ENCODE data around the gene NR5A2. TPM values are rescaled to one million over a fixed set of nuclear protein-coding genes. Genes with fewer than 3 reads are reported as not detected.

NR5A2 gene
- total and polyA plus RNA-seq, 3 donors from 2014 or later = 1.3 to 4.4 (median 2.3) TPM

GRCh38 chr1:200081969-200082245, 54.4 kb downstream of the NR5A2 start:
- TF ChIP-seq CTCF (IDR thresholded peaks at IDR 0.05) (no peak), POLR2A (IDR thresholded peaks at IDR 0.05) (no peak)
- intact Hi-C loops (cut with DNase I; ENCODE audit: low total_unique reads) = no loop called here
- H3K4me3 ChIP-seq = no peak overlapping the region
- no peak for DNase-seq
- H3K4me1 ChIP-seq = no peaks in the 10 kb centered on the region
- no peaks in the 10 kb centered on the region for H3K9me3 ChIP-seq
- WGBS, 2 donors = 60 to 67% methylated on average over 3 of the region's 3 CpGs
- no peak overlapping the region for H3K27ac ChIP-seq
- H3K27me3 ChIP-seq = no peaks in the 10 kb centered on the region
- H3K36me3 ChIP-seq (ENCODE audit: low read depth, missing control alignments) = no peaks in the 10 kb centered on the region

GRCh38 chr1:200082329-200082728, 54.8 kb downstream of the NR5A2 start:
- no peaks in the 10 kb centered on the region for H3K36me3 ChIP-seq (ENCODE audit: low read depth, missing control alignments)
- no peak for DNase-seq
- WGBS, 2 donors = 53 to 56% methylated on average over 2 of the region's 2 CpGs
- no peaks in the 10 kb centered on the region for H3K27me3 ChIP-seq
- no peaks in the 10 kb centered on the region for H3K4me1 ChIP-seq
- TF ChIP-seq CTCF (IDR thresholded peaks at IDR 0.05) (no peak), POLR2A (IDR thresholded peaks at IDR 0.05) (no peak)
- H3K27ac ChIP-seq = no peak overlapping the region
- intact Hi-C loops (cut with DNase I; ENCODE audit: low total_unique reads) = no loop called here
- H3K9me3 ChIP-seq = no peaks in the 10 kb centered on the region
- H3K4me3 ChIP-seq = no peak overlapping the region

- Histone ChIP-seq H3K27ac (no peak overlapping the region), H3K36me3 (ENCODE audit: low read depth, missing control alignments) (no peaks in the 10 kb centered on the region), H3K4me1 (no peaks in the 10 kb centered on the region), H3K27me3 (no peaks in the 10 kb centered on the region), H3K9me3 (no peaks in the 10 kb centered on the region), H3K4me3 (no peak overlapping the region)
- intact Hi-C loops (cut with DNase I; ENCODE audit: low total_unique reads) = no loop called here
- TF ChIP-seq CTCF (IDR thresholded peaks at IDR 0.05) (no peak), POLR2A (IDR thresholded peaks at IDR 0.05) (no peak)
- DNase-seq = no peak
- WGBS, 2 donors = 52 to 68% methylated on average over 5 of the region's 5 CpGs
Measured at GRCh38 chr1:200090252-200091159, 63.0 kb downstream of the NR5A2 start.

GRCh38 chr1:200095057-200095577, 67.6 kb downstream of the NR5A2 start:
- Histone ChIP-seq H3K36me3 (ENCODE audit: low read depth, missing control alignments) (no peaks in the 10 kb centered on the region), H3K27me3 (no peaks in the 10 kb centered on the region), H3K4me3 (no peak overlapping the region), H3K4me1 (no peaks in the 10 kb centered on the region), H3K27ac (no peak overlapping the region), H3K9me3 (no peaks in the 10 kb centered on the region)
- TF ChIP-seq POLR2A (IDR thresholded peaks at IDR 0.05) (no peak), CTCF (IDR thresholded peaks at IDR 0.05) (no peak)
- no peak for DNase-seq
- WGBS, 2 donors = 85 to 86% methylated on average over 2 of the region's 2 CpGs
- intact Hi-C loops (cut with DNase I; ENCODE audit: low total_unique reads) = no loop called here

GRCh38 chr1:200096774-200097173, 69.3 kb downstream of the NR5A2 start:
- WGBS, 2 donors = 92 to 94% methylated on average over 3 of the region's 3 CpGs
- TF ChIP-seq POLR2A (IDR thresholded peaks at IDR 0.05) = no peak
- TF ChIP-seq CTCF (IDR thresholded peaks at IDR 0.05) = no peak
- intact Hi-C loops (cut with DNase I; ENCODE audit: low total_unique reads) = no loop called here

More at GRCh38 chr1:200096774-200097173, 69.3 kb downstream of the NR5A2 start:
- H3K4me1 ChIP-seq = no peaks in the 10 kb centered on the region
- no peak overlapping the region for H3K27ac ChIP-seq
- H3K4me3 ChIP-seq = no peak overlapping the region
- no peaks in the 10 kb centered on the region for H3K36me3 ChIP-seq (ENCODE audit: low read depth, missing control alignments)
- no peaks in the 10 kb centered on the region for H3K27me3 ChIP-seq
- H3K9me3 ChIP-seq = no peaks in the 10 kb centered on the region
- no peak for DNase-seq
